ENCODE data around the gene MYO1D.

DNA sequence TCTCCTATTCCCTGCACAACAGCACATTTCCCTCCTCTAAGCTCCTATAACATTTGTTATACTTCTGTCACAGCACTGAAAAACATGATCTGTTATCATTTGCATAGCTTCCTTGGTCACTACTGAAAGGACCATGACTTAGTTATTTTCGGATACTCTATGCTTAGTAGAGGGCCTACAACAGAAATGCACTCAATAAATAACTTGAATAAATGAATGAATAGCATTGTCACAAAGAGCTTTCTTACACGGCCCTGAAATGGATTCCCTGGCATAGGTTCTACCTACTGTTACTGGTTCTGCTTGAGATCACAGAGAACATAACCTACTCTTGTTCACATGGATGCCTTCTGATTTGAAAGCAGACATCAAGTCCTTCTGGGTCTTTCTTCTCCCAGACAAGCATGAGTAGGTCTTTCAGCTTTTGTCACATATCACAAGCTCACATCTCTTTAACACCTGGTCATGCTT, 41.6 kb downstream of the MYO1D start:
- TF ChIP-seq, protein P1, sequence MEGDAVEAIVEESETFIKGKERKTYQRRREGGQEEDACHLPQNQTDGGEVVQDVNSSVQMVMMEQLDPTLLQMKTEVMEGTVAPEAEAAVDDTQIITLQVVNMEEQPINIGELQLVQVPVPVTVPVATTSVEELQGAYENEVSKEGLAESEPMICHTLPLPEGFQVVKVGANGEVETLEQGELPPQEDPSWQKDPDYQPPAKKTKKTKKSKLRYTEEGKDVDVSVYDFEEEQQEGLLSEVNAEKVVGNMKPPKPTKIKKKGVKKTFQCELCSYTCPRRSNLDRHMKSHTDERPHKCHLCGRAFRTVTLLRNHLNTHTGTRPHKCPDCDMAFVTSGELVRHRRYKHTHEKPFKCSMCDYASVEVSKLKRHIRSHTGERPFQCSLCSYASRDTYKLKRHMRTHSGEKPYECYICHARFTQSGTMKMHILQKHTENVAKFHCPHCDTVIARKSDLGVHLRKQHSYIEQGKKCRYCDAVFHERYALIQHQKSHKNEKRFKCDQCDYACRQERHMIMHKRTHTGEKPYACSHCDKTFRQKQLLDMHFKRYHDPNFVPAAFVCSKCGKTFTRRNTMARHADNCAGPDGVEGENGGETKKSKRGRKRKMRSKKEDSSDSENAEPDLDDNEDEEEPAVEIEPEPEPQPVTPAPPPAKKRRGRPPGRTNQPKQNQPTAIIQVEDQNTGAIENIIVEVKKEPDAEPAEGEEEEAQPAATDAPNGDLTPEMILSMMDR (IDR thresholded peaks at IDR 0.05), result no peak
- no peak for TF ChIP-seq EZH2 (IDR thresholded peaks at IDR 0.05; ENCODE audit: borderline replicate concordance, insufficient read depth, low read depth, low read length, poor library complexity, severe bottlenecking)
